GM23338 (cell line): ENCODE results near the gene ACSM4. TPM values are rescaled to one million over a fixed set of nuclear protein-coding genes. Genes with fewer than 3 reads are reported as not detected.

Source experiments
- ATAC-seq: fragments of 200-7000 bp; cut with Tn5 transposase; 3 replicates; pipeline ENCODE4 v1.9.1; 2020
- DNase-seq: peaks from one replicate; pipeline ENCODE4 v3.0.0-alpha.2; 2015; ENCODE audit warnings: low spot score
- H2AFZ ChIP-seq: fragments of 200-600 bp; sonication (generic); 2 replicates; pipeline ENCODE4 v1.8.0; 2016; ENCODE audit warnings: antibody characterized with exemption, mild to moderate bottlenecking, moderate library complexity
- H3F3A ChIP-seq: fragments of 200-600 bp; sonication (generic); replicated peaks from 2 replicates; pipeline ENCODE4 v1.8.0; 2017; ENCODE audit warnings: antibody characterized with exemption, mixed run types, low read depth
- H3K27ac ChIP-seq: fragments of 200-600 bp; sonication (generic); 2 replicates; pipeline ENCODE4 v1.6.1; 2016; ENCODE audit warnings: low read depth
- H3K27me3 ChIP-seq: fragments of 200-600 bp; sonication (generic); 2 replicates; pipeline ENCODE4 v1.8.0; 2016; ENCODE audit warnings: mild to moderate bottlenecking, mixed run types, moderate library complexity; ENCODE audit not compliant: insufficient read depth
- H3K36me3 ChIP-seq: fragments of 200-600 bp; sonication (generic); 2 replicates; pipeline ENCODE4 v1.8.0; 2016; ENCODE audit warnings: mild to moderate bottlenecking; ENCODE audit not compliant: insufficient read depth
- H3K4me1 ChIP-seq: fragments of 200-600 bp; sonication (generic); 2 replicates; pipeline ENCODE4 v1.8.0; 2016; ENCODE audit warnings: mild to moderate bottlenecking, moderate library complexity; ENCODE audit not compliant: insufficient read depth
- H3K4me2 ChIP-seq: fragments of 200-600 bp; sonication (generic); 2 replicates; pipeline ENCODE4 v1.7.1; 2017; ENCODE audit warnings: mixed run types
- H3K4me3 ChIP-seq: fragments of 200-600 bp; sonication (generic); 2 replicates; pipeline ENCODE4 v1.6.1; 2016; ENCODE audit warnings: mixed run types
- H3K79me2 ChIP-seq: fragments of 200-600 bp; sonication (generic); replicated peaks from 2 replicates; pipeline ENCODE4 v1.8.0; 2017; ENCODE audit warnings: mild to moderate bottlenecking; ENCODE audit not compliant: insufficient read depth
- H3K9me2 ChIP-seq: fragments of 200-600 bp; sonication (generic); 2 replicates; pipeline ENCODE4 v1.8.0; 2017; ENCODE audit not compliant: insufficient read depth
- H4K20me1 ChIP-seq: fragments of 200-600 bp; sonication (generic); replicated peaks from 2 replicates; pipeline ENCODE4 v1.8.0; 2017; ENCODE audit warnings: mild to moderate bottlenecking; ENCODE audit not compliant: insufficient read depth
- H3K27ac Mint-ChIP-seq: 2 replicates; pipeline ENCODE4 v1.8.0; 2020; ENCODE audit warnings: inconsistent platforms, mild to moderate bottlenecking, moderate library complexity, mixed read lengths
- H3K27me3 Mint-ChIP-seq: 3 replicates; pipeline ENCODE4 v1.8.0; 2022; ENCODE audit warnings: low read depth, mild to moderate bottlenecking, moderate library complexity, mixed read lengths, inconsistent platforms; ENCODE audit not compliant: insufficient read depth, poor library complexity
- H3K36me3 Mint-ChIP-seq: 3 replicates; pipeline ENCODE4 v1.8.0; 2021; ENCODE audit warnings: low read depth, mild to moderate bottlenecking, inconsistent platforms, moderate library complexity, mixed read lengths
- H3K4me1 Mint-ChIP-seq: 3 replicates; pipeline ENCODE4 v1.8.0; 2020; ENCODE audit warnings: mild to moderate bottlenecking, inconsistent platforms, mixed read lengths
- H3K4me3 Mint-ChIP-seq: 3 replicates; pipeline ENCODE4 v1.8.0; 2021; ENCODE audit warnings: moderate library complexity, mild to moderate bottlenecking, inconsistent platforms, mixed read lengths
- H3K9me3 Mint-ChIP-seq: 3 replicates; pipeline ENCODE4 v1.8.0; 2020; ENCODE audit warnings: moderate library complexity, mild to moderate bottlenecking, inconsistent platforms, mixed read lengths
- CREB1 ChIP-seq: fragments of 250-450 bp; sonication (Bioruptor Pico); IDR thresholded peaks from 2 replicates; pipeline ENCODE4 v1.5.0; 2020; ENCODE audit warnings: low read depth, mild to moderate bottlenecking, moderate library complexity
- EZH2 ChIP-seq: fragments of 200-600 bp; sonication (generic); IDR thresholded peaks from one replicate; pipeline ENCODE4 v1.8.0; 2017; ENCODE audit warnings: antibody characterized with exemption, mild to moderate bottlenecking, low read depth; ENCODE audit not compliant: unreplicated experiment
- JUNB ChIP-seq: IDR thresholded peaks from one replicate; pipeline ENCODE4 v1.6.1; 2016; ENCODE audit warnings: antibody characterized with exemption; ENCODE audit not compliant: unreplicated experiment
- NANOG ChIP-seq: IDR thresholded peaks from 2 replicates; pipeline ENCODE4 v1.6.1; 2016; ENCODE audit warnings: antibody characterized with exemption, borderline replicate concordance
- POLR2AphosphoS5 ChIP-seq: IDR thresholded peaks from 2 replicates; pipeline ENCODE4 v1.6.1; 2016; ENCODE audit warnings: antibody characterized with exemption, low read depth
- STAT1 ChIP-seq: IDR thresholded peaks from one replicate; pipeline ENCODE4 v1.6.1; 2016; ENCODE audit warnings: antibody characterized with exemption; ENCODE audit not compliant: unreplicated experiment
- ZNF114 ChIP-seq: fragments of 250-450 bp; sonication (Bioruptor Pico); IDR thresholded peaks from 2 replicates; pipeline ENCODE4 v1.5.0; 2020; ENCODE audit warnings: mild to moderate bottlenecking, moderate library complexity
- ZNF331 ChIP-seq: fragments of 250-450 bp; sonication (Bioruptor Pico); IDR thresholded peaks from 2 replicates; pipeline ENCODE4 v1.5.0; 2020; ENCODE audit warnings: low read depth, mild to moderate bottlenecking, moderate library complexity
- polyA plus RNA-seq: library from polyadenylated mRNA; unstranded; fragments of >200 nt; fragmentation: Nextera tagmentation; extraction: Ambion mirVana; gene quantifications from 2 replicates; pipeline ENCODE4 v1.2.1, GENCODE V29; 2016
- total RNA-seq: library from RNA; depleted of rRNA; stranded (reverse); fragments of >200 nt; shearing (Covaris generic); gene quantifications from 2 replicates; pipeline ENCODE4 v1.2.3, GENCODE V29; 2014
- TF ChIP-seq, protein P1 (sequence below): IDR thresholded peaks from one replicate; pipeline ENCODE4 v1.6.1; 2018; ENCODE audit warnings: antibody characterized with exemption; ENCODE audit not compliant: unreplicated experiment
- TF ChIP-seq, protein P2 (sequence below): IDR thresholded peaks from 2 replicates; pipeline ENCODE4 v1.6.1; 2016; ENCODE audit warnings: antibody characterized with exemption
- TF ChIP-seq, protein P3 (sequence below): fragments of 250-450 bp; sonication (Bioruptor Pico); IDR thresholded peaks from 2 replicates; pipeline ENCODE4 v1.5.0; 2020; ENCODE audit warnings: mild to moderate bottlenecking, moderate library complexity

Gene ACSM4
- total and polyA plus RNA-seq, 2 experiments from 2014 or later, result not detected

DNA sequence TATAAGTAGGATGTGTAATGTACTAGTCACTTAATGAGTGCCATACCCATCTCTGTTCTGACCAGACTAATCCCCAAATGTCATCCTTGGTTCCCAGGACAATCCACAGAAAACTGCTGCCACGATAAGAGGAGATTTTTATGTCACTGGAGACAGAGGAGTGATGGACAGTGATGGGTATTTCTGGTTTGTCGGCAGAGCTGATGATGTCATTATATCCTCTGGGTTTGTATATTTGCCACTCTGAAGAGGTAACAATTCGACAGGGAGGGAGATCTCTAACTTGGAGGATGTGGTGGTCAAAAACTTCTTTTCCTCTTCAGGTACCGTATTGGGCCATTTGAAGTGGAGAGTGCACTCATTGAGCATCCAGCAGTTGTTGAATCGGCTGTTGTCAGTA, 20.3 kb downstream of the ACSM4 start:
- no peaks in the 10 kb centered on the region for H3K9me2 ChIP-seq
- Mint-ChIP-seq H3K9me3 (peaks cover 3% of the 10 kb centered on the region; the same call in 2 of the 3 replicates), H3K4me1 (no peaks in the 10 kb centered on the region), H3K27ac (no peak overlapping the region), H3K27me3 (peaks cover 2% of the 10 kb centered on the region), H3K4me3 (no peak overlapping the region), H3K36me3 (peaks cover 3% of the 10 kb centered on the region)
- no peak overlapping the region for H3K4me3 ChIP-seq
- no peaks in the 10 kb centered on the region for H3K27me3 ChIP-seq
- no peaks in the 10 kb centered on the region for H4K20me1 ChIP-seq
- DNase-seq, result no peak
- TF ChIP-seq, protein P1, sequence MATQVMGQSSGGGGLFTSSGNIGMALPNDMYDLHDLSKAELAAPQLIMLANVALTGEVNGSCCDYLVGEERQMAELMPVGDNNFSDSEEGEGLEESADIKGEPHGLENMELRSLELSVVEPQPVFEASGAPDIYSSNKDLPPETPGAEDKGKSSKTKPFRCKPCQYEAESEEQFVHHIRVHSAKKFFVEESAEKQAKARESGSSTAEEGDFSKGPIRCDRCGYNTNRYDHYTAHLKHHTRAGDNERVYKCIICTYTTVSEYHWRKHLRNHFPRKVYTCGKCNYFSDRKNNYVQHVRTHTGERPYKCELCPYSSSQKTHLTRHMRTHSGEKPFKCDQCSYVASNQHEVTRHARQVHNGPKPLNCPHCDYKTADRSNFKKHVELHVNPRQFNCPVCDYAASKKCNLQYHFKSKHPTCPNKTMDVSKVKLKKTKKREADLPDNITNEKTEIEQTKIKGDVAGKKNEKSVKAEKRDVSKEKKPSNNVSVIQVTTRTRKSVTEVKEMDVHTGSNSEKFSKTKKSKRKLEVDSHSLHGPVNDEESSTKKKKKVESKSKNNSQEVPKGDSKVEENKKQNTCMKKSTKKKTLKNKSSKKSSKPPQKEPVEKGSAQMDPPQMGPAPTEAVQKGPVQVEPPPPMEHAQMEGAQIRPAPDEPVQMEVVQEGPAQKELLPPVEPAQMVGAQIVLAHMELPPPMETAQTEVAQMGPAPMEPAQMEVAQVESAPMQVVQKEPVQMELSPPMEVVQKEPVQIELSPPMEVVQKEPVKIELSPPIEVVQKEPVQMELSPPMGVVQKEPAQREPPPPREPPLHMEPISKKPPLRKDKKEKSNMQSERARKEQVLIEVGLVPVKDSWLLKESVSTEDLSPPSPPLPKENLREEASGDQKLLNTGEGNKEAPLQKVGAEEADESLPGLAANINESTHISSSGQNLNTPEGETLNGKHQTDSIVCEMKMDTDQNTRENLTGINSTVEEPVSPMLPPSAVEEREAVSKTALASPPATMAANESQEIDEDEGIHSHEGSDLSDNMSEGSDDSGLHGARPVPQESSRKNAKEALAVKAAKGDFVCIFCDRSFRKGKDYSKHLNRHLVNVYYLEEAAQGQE, result no peak
- no peak for TF ChIP-seq EZH2
- TF ChIP-seq, protein P2, sequence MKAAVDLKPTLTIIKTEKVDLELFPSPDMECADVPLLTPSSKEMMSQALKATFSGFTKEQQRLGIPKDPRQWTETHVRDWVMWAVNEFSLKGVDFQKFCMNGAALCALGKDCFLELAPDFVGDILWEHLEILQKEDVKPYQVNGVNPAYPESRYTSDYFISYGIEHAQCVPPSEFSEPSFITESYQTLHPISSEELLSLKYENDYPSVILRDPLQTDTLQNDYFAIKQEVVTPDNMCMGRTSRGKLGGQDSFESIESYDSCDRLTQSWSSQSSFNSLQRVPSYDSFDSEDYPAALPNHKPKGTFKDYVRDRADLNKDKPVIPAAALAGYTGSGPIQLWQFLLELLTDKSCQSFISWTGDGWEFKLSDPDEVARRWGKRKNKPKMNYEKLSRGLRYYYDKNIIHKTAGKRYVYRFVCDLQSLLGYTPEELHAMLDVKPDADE, result no peak
- no peak overlapping the region for H3K27ac ChIP-seq
- H3K4me2 ChIP-seq, result no peak overlapping the region
- no peak overlapping the region for H2AFZ ChIP-seq
- H3K4me1 ChIP-seq, result no peaks in the 10 kb centered on the region
- no peak for ATAC-seq
- no peaks in the 10 kb centered on the region for H3K79me2 ChIP-seq
- H3K36me3 ChIP-seq, result no peaks in the 10 kb centered on the region
- H3F3A ChIP-seq, result no peaks in the 10 kb centered on the region

DNA sequence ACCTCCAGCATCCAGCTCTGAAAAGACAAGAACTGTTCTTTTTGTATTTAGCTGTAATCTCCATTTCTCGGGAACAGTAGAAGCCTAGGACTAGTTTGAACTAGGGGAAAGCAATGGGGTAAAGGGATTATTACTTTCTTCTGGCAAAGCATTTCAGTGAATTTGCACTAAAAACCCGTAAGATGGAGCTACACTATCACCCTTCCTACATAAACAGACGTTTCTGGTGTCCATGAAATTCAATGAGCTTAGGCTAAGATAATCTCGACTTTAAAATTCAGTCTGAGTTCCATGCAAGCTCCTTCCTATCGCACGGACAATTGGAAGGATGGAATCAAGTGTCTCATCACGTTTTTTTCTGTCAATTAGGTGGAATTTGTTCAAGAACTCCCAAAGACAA, 24.0 kb downstream of the ACSM4 start:
- H3K9me2 ChIP-seq, result no peaks in the 10 kb centered on the region
- no peaks in the 10 kb centered on the region for H3K79me2 ChIP-seq
- H3K27me3 ChIP-seq, result no peaks in the 10 kb centered on the region
- H3K36me3 ChIP-seq, result peaks cover 6% of the 10 kb centered on the region; the same call in 1 of the 2 replicates
- no peak overlapping the region for H3K4me2 ChIP-seq
- H3K27ac ChIP-seq, result no peak overlapping the region
- Mint-ChIP-seq H3K4me1 (no peaks in the 10 kb centered on the region), H3K27me3 (peaks cover 2% of the 10 kb centered on the region), H3K4me3 (no peak overlapping the region), H3K36me3 (peaks cover 16% of the 10 kb centered on the region), H3K27ac (no peak overlapping the region), H3K9me3 (peaks cover 31% of the 10 kb centered on the region)
- H3K4me1 ChIP-seq, result no peaks in the 10 kb centered on the region
- no peaks in the 10 kb centered on the region for H3F3A ChIP-seq
- ATAC-seq (no peak), DNase-seq (no peak)
- no peak overlapping the region for H3K4me3 ChIP-seq
- no peaks in the 10 kb centered on the region for H4K20me1 ChIP-seq
- no peak overlapping the region; the same call in 1 of the 2 replicates for H2AFZ ChIP-seq
- TF ChIP-seq JUNB (no peak), STAT1 (no peak), POLR2AphosphoS5 (no peak), EZH2 (no peak), CREB1 (no peak), NANOG (no peak), ZNF114 (CRISPR knock-in tag) (no peak), ZNF331 (CRISPR knock-in tag) (no peak)
- TF ChIP-seq, protein P3, sequence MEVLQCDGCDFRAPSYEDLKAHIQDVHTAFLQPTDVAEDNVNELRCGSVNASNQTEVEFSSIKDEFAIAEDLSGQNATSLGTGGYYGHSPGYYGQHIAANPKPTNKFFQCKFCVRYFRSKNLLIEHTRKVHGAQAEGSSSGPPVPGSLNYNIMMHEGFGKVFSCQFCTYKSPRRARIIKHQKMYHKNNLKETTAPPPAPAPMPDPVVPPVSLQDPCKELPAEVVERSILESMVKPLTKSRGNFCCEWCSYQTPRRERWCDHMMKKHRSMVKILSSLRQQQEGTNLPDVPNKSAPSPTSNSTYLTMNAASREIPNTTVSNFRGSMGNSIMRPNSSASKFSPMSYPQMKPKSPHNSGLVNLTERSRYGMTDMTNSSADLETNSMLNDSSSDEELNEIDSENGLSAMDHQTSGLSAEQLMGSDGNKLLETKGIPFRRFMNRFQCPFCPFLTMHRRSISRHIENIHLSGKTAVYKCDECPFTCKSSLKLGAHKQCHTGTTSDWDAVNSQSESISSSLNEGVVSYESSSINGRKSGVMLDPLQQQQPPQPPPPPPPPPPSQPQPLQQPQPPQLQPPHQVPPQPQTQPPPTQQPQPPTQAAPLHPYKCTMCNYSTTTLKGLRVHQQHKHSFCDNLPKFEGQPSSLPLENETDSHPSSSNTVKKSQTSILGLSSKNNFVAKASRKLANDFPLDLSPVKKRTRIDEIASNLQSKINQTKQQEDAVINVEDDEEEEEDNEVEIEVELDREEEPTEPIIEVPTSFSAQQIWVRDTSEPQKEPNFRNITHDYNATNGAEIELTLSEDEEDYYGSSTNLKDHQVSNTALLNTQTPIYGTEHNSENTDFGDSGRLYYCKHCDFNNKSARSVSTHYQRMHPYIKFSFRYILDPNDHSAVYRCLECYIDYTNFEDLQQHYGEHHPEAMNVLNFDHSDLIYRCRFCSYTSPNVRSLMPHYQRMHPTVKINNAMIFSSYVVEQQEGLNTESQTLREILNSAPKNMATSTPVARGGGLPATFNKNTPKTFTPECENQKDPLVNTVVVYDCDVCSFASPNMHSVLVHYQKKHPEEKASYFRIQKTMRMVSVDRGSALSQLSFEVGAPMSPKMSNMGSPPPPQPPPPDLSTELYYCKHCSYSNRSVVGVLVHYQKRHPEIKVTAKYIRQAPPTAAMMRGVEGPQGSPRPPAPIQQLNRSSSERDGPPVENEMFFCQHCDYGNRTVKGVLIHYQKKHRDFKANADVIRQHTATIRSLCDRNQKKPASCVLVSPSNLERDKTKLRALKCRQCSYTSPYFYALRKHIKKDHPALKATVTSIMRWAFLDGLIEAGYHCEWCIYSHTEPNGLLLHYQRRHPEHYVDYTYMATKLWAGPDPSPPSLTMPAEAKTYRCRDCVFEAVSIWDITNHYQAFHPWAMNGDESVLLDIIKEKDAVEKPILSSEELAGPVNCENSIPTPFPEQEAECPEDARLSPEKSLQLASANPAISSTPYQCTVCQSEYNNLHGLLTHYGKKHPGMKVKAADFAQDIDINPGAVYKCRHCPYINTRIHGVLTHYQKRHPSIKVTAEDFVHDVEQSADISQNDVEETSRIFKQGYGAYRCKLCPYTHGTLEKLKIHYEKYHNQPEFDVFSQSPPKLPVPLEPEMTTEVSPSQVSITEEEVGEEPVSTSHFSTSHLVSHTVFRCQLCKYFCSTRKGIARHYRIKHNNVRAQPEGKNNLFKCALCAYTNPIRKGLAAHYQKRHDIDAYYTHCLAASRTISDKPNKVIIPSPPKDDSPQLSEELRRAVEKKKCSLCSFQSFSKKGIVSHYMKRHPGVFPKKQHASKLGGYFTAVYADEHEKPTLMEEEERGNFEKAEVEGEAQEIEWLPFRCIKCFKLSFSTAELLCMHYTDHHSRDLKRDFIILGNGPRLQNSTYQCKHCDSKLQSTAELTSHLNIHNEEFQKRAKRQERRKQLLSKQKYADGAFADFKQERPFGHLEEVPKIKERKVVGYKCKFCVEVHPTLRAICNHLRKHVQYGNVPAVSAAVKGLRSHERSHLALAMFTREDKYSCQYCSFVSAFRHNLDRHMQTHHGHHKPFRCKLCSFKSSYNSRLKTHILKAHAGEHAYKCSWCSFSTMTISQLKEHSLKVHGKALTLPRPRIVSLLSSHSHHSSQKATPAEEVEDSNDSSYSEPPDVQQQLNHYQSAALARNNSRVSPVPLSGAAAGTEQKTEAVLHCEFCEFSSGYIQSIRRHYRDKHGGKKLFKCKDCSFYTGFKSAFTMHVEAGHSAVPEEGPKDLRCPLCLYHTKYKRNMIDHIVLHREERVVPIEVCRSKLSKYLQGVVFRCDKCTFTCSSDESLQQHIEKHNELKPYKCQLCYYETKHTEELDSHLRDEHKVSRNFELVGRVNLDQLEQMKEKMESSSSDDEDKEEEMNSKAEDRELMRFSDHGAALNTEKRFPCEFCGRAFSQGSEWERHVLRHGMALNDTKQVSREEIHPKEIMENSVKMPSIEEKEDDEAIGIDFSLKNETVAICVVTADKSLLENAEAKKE (CRISPR knock-in tag), result no peak
- TF ChIP-seq, protein P2, result no peak
